Vagina (tissue), 2 donors: Measurements from ENCODE around the gene SPRYD4. TPM values are rescaled to one million over a fixed set of nuclear protein-coding genes. Genes with fewer than 3 reads are reported as not detected.
A peak's percentile ranks its signal among the peaks of the same experiment; 100 is the strongest.
"Not testable (repeated sequence)": the region's sequence is repeated elsewhere in the genome, so short reads cannot be mapped to it uniquely, and the experiment has no call there.

ENCODE experiments used
- DNase-seq, 2 donors: peaks; one replicate each; pipeline ENCODE4 v3.0.0-alpha.2; 2017; ENCODE audit errors: extremely low spot score in 2 of 2
- H3K27ac ChIP-seq: fragments of 200-600 bp; sonication (generic); one replicate; pipeline ENCODE4 v1.5.1; 2019
- H3K27me3 ChIP-seq: fragments of 200-600 bp; sonication (generic); one replicate; pipeline ENCODE4 v1.5.1; 2019
- H3K36me3 ChIP-seq, 2 donors: fragments of 200-600 bp; sonication (generic); one replicate each; pipeline ENCODE4 v1.5.1; 2017 to 2019
- H3K4me1 ChIP-seq: fragments of 200-600 bp; sonication (generic); one replicate; pipeline ENCODE4 v1.5.1; 2019
- H3K4me3 ChIP-seq, 2 donors: fragments of 200-600 bp; sonication (generic); 1 replicate in 1 of 2; 2 replicates in 1 of 2; pipeline ENCODE4 v1.5.1; 2016 to 2019
- H3K9me3 ChIP-seq: fragments of 200-600 bp; sonication (generic); one replicate; pipeline ENCODE4 v1.5.1; 2019
- POLR2A ChIP-seq, 2 donors: fragments of 450-650 bp; IDR thresholded peaks; one replicate each; pipeline ENCODE4 v1.6.1; 2017; ENCODE audit warnings: antibody characterized with exemption in 2 of 2, mild to moderate bottlenecking in 2 of 2, moderate library complexity in 2 of 2
- POLR2AphosphoS5 ChIP-seq, 2 donors: sonication (generic); formaldehyde crosslinking; IDR thresholded peaks; one replicate each; pipeline ENCODE4 v1.9.0; 2017; ENCODE audit warnings: antibody characterized with exemption in 2 of 2, mild to moderate bottlenecking in 2 of 2, low read depth in 1 of 2; ENCODE audit not compliant: insufficient read depth in 1 of 2
- intact Hi-C: fragments of 100-400 bp; cut with DNase I; formaldehyde crosslinking; loops from one replicate; pipeline ENCODE4 v1.15.1; 2023
- total RNA-seq: library from RNA; depleted of rRNA; stranded (reverse); fragments of >200 nt; gene quantifications from one replicate; pipeline ENCODE4 v1.2.3, GENCODE V29; 2016
- TF ChIP-seq, protein P1 (sequence below), 3 experiments: fragments of 450-650 bp in 2 of 3; fragments of 200-600 bp in 1 of 3; sonication (generic) in 1 of 3; IDR thresholded peaks; one replicate each; pipeline ENCODE4 v1.5.1; 2017 to 2019; ENCODE audit warnings: antibody characterized with exemption in 3 of 3, mild to moderate bottlenecking in 2 of 3, moderate library complexity in 2 of 3

The SPRYD4 gene
- total RNA-seq, 1 donor from 2014 or later: 1.7 TPM

DNA sequence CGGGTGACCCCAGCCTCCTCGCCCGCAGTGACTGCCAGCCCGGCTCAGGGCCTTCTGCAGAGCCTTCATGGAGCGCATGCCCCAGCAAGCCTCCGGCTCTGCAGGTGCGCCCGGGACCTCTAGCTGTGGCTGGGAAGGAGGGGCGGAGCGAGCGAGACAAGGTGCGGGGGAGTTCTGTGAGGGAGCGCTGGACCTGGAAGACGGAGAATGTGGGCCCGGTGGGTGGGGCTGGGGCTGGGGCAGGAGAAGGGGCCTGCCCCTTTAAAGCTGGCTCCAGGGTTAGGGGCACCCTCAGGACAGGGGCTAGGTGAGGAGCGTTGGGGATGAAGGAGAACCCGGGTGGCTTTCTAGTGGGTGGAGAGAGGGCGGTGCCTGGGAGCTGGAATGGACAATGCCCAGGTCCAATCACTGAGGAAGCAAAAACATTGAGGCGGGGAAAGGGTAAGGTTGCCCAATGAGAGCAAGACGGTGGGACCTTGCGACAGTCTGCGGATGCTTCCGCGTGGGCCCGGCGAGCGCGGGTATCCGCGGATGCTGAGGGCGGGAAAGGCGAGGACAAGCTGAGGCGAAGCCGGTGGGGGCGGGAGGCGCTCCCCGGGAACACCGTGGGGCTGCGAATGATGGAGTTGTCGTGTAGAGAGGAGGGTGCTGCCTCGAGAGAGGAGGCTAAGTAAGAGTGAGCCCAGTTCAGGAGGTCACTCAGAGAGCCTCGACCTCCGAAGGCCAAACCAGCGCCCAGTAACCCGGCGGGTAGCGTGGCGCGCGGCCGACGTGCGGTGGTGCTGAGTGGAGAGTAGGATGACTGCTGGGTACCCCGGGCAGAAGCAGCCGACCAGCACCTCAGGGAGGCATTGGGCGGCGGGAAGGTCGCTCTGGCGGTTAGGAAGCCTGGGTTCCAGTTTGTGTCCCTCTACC lies 19.9 kb downstream of the SPRYD4 start, which contains the start of gene GLS2:
GLS2 (minus strand) TSS at position 121 of the 915 bp plus-strand sequence; CDS start at position 78, 43 bp downstream.
- H3K27me3 ChIP-seq: no peaks in the 10 kb centered on the region
- peak within 1 kb of the TSS; percentile 12 for H3K27ac ChIP-seq
- no peak for DNase-seq
- H3K36me3 ChIP-seq: no peaks in the 10 kb centered on the region
- intact Hi-C loops: no loop called here
- TF ChIP-seq POLR2AphosphoS5 (IDR thresholded peaks at IDR 0.05; ENCODE audit: insufficient read depth in 1 of 2, low read depth in 1 of 2) (peak in 1 of 2 donors; percentile 38), POLR2A (IDR thresholded peaks at IDR 0.05) (no peak)
- TF ChIP-seq, protein P1, sequence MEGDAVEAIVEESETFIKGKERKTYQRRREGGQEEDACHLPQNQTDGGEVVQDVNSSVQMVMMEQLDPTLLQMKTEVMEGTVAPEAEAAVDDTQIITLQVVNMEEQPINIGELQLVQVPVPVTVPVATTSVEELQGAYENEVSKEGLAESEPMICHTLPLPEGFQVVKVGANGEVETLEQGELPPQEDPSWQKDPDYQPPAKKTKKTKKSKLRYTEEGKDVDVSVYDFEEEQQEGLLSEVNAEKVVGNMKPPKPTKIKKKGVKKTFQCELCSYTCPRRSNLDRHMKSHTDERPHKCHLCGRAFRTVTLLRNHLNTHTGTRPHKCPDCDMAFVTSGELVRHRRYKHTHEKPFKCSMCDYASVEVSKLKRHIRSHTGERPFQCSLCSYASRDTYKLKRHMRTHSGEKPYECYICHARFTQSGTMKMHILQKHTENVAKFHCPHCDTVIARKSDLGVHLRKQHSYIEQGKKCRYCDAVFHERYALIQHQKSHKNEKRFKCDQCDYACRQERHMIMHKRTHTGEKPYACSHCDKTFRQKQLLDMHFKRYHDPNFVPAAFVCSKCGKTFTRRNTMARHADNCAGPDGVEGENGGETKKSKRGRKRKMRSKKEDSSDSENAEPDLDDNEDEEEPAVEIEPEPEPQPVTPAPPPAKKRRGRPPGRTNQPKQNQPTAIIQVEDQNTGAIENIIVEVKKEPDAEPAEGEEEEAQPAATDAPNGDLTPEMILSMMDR (IDR thresholded peaks at IDR 0.05): no peak
- H3K4me3 ChIP-seq: peak within 1 kb of the TSS; percentile 59 to 68
- peaks cover 19% of the 10 kb centered on the region for H3K4me1 ChIP-seq
- H3K9me3 ChIP-seq: no peaks in the 10 kb centered on the region

DNA sequence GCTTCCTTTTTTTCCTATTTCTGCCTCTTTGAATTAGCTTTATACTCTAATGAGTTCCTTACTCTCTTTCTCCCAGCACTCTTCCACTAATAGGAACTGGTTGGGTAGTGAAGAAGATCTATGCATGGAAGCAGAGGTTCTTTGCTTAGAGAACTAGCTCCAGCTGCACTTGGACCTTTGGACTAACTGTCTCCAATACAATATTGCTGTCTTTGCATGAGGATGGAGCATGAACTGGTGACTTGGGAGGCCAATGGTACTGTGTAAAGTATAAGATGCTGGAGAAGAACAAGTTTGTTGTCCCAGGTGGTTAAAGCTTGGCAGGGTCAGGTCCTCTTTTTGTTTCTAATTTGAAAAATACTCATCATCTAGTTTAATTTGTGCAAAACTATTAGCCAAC lies 22.0 kb downstream of the SPRYD4 start:
- no peaks in the 10 kb centered on the region for H3K9me3 ChIP-seq
- intact Hi-C loops: no loop called here
- no peak overlapping the region for H3K27ac ChIP-seq
- no peaks in the 10 kb centered on the region for H3K27me3 ChIP-seq
- no peak for TF ChIP-seq POLR2AphosphoS5 (IDR thresholded peaks at IDR 0.05; ENCODE audit: insufficient read depth in 1 of 2, low read depth in 1 of 2)
- TF ChIP-seq, protein P1 (IDR thresholded peaks at IDR 0.05): no peak
- no peak for TF ChIP-seq POLR2A (IDR thresholded peaks at IDR 0.05)
- no peak overlapping the region for H3K4me3 ChIP-seq
- no peaks in the 10 kb centered on the region for H3K36me3 ChIP-seq
- no peak for DNase-seq
- H3K4me1 ChIP-seq: peaks cover 19% of the 10 kb centered on the region

DNA sequence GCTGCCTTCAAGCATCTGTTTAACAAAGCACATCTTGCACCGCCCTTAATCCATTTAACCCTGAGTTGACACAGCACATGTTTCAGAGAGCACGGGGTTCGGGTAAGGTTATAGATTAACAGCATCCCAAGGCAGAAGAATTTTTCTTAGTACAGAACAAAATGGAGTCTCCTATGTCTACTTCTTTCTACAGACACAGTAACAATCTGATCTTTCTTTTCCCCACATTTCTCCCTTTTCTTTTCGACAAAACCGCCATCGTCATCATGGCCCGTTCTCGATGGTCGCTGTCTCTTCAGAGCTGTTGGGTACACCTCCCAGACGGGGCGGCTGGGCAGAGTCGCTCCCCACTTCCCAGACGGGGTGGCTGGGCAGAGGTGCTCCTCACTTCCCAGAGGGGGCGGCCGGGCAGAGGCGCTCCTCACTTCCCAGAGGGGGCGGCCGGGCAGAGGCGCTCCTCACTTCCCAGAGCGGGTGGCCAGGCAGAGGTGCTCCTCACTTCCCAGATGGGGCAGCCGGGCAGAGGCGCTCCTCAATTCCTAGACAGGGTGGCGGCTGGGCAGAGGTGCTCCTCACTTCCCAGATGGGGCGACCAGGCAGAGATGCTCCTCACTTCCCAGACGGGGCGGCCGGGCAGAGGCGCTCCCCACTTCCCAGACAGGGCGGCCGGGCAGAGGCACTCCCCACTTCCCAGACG lies 25.2 kb downstream of the SPRYD4 start:
- H3K9me3 ChIP-seq, H3K27me3 ChIP-seq, H3K27ac ChIP-seq, DNase-seq, H3K4me1 ChIP-seq, H3K36me3 ChIP-seq, H3K4me3 ChIP-seq, intact Hi-C loops: not testable (repeated sequence)

DNA sequence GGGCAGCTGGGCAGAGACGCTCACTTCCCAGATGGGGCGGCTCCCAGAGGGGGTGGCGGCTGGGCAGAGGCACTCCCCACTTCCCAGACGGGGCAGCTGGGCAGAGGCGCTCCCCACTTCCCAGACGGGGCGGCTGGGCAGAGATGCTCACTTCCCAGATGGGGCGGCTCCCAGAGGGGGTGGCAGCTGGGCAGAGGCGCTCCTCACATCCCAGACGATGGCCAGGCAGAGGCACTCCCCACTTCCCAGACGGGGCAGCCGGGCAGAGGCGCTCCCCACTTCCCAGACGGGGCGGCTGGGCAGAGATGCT lies 25.7 kb downstream of the SPRYD4 start:
- H3K27me3 ChIP-seq, DNase-seq, H3K4me3 ChIP-seq, H3K36me3 ChIP-seq, H3K9me3 ChIP-seq, intact Hi-C loops, H3K4me1 ChIP-seq, H3K27ac ChIP-seq: not testable (repeated sequence)

DNA sequence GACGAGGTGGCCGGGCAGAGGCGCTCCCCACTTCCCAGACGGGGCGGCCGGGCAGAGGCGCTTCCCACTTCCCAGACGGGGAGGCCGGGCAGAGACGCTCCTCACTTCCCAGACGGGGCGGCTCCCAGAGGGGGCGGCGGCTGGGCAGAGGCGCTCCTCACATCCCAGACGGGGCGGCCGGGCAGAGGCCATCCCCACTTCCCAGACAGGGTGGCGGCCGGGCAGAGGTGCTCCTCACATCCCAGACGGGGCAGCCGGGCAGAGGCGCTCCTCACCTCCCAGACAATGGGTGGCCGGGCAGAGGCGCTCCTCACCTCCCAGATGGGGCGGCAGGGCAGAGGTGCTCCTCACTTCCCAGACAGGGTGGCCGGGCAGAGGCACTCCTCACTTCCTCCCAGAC lies 26.1 kb downstream of the SPRYD4 start:
- H3K27me3 ChIP-seq, H3K4me1 ChIP-seq, H3K9me3 ChIP-seq, H3K4me3 ChIP-seq, H3K36me3 ChIP-seq, H3K27ac ChIP-seq, intact Hi-C loops, DNase-seq: not testable (repeated sequence)

DNA sequence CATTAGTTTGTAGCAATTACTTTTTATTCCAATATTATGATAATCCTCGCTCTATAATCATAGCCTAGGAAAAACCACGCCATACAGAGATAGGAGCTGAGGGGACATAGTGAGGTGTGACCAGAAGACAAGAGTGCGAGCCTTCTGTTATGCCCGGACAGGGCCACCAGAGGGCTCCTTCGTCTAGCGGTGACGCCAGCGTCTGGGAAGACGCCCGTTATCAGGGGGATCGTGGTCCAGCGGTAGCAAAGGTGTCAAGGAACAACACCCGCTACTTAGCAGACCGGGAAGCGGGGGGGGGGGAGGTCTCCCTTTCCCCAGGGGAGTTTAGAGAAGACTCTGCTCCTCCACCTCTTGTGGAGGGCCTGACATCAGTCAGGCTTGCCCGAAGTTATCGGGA lies 28.3 kb downstream of the SPRYD4 start:
- H3K36me3 ChIP-seq, H3K4me1 ChIP-seq, intact Hi-C loops, H3K9me3 ChIP-seq, H3K27me3 ChIP-seq, DNase-seq, H3K4me3 ChIP-seq, H3K27ac ChIP-seq: not testable (repeated sequence)
- TF ChIP-seq, protein P1 (IDR thresholded peaks at IDR 0.05): peak in 1 of 3 experiments; percentile 12

DNA sequence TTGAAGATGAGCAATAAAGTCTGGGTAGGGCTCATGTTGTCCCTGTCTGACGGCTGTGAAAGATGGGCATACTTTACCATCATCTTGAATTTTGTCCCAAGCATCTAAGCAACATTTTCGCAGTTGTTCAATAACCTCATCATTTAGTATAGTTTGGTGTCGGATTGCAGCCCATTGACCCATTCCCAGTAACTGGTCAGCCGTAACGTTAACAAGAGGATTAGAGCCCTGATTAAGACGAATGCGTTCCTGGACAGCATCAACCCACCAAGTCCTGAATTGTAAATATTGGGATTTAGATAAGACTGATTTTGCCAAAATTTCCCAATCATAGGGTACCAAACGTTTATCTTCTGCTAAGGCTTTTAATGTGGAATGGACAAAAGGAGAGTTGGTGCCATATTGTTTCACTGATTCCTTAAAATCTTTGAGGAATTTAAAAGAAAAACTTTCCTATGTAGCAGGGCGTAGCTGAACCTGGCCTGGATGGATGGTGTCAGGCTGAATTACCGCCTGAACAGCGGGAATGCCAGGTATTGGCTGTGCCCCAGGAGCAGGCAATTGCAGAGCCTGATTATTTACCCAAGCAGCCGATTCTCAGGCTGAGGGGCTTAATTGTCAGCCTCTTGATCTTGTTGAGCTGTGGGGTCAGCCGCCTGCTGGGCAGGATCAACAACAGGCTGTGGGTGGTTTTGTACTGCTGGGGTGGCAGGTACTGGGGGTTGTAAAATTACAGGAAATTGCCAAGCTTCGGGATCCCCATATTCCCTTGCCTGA lies 29.9 kb downstream of the SPRYD4 start:
- H3K36me3 ChIP-seq, H3K27ac ChIP-seq, H3K9me3 ChIP-seq, H3K4me3 ChIP-seq, H3K27me3 ChIP-seq, H3K4me1 ChIP-seq, intact Hi-C loops, DNase-seq: not testable (repeated sequence)

DNA sequence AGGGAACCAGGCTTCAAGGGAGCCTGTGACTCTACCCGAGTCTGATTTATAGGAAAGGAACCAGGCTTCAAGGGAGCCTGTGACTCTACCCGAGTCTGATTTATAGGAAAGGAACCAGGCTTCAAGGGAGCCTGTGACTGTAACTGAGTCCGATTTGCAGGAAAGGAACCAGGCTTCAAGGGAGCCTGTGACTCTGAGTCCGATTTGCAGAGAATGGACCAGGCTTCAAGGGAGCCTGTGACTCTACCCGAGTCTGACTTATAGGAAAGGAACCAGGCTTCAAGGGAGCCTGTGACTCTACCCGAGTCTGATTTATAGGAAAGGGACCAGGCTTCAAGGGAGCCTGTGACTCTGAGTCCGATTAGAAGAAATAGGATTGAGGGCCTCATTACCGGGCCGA lies 31.1 kb downstream of the SPRYD4 start:
- DNase-seq, H3K4me3 ChIP-seq, H3K4me1 ChIP-seq, H3K36me3 ChIP-seq, H3K27me3 ChIP-seq, intact Hi-C loops, H3K27ac ChIP-seq, H3K9me3 ChIP-seq: not testable (repeated sequence)

DNA sequence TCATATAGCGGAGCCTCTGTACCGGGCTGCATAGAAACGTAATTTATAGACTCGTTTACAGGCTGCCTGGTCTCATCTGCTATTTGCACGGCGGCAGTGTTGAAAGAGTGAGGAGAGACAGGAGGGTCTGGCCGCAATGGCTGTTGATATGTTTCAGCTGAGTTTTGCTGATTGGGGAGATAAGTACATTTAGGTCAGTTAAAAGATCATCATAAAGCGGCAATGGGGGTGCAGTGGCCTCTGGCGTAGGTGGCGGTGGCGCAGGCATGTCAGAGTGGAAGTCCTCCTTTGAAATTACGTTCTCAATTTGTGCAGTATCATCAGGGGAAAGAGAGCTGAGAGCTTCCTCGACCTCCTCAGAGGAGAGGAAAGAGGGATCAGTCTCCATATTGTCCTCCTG lies 31.5 kb downstream of the SPRYD4 start:
- intact Hi-C loops, H3K9me3 ChIP-seq, DNase-seq: not testable (repeated sequence)

More for the DNA sequence above, 31.5 kb downstream of the SPRYD4 start:
- H3K4me3 ChIP-seq, H3K27ac ChIP-seq, H3K27me3 ChIP-seq, H3K36me3 ChIP-seq, H3K4me1 ChIP-seq: not testable (repeated sequence)
